ENCODE data around the gene EXD3. TPM values are rescaled to one million over a fixed set of nuclear protein-coding genes. Genes with fewer than 3 reads are reported as not detected.

EXD3 gene
- total and polyA plus RNA-seq, 9 of the 15 experiments (the other 6 are each of a cell fraction or from before 2014, with no cell fraction given) = 0.29 to 12.5 (median 3.9) TPM

DNA sequence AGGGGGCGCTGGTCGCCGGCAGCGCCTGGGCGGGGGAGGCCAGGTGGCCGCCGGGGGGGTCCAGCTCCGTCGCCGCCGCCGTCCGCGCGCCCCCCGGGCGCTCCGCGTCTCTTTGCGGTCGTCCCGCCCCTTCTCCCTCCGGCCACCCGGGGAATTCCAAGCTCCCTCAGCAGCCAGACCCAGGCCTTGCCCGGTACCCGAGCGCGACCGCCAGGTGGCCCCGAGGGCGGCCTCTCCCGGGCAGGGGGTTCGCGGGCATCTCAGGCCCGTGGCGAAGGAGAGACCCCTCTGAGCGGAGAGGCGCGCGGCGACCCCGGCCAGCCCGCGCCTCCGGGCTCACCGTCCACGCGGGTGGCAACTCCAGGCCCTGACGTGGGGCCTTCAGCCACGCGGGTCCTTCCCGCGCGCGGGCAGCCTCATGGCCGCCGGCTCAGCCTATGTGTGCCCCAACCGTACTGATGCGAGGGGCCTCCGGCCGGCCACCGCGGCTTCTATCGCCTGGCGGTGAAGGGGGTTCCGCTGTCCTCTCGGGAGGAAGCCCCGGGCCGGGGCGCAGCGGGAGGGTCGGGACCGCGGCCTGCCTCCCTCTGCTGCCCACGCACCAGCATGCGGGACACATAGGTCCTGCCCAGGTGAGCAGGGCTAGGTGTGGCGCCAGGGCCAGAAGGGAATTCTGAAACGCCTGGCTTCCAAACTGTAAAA lies 120.4 kb downstream of the EXD3 start (continued):
- TF ChIP-seq, protein P1, sequence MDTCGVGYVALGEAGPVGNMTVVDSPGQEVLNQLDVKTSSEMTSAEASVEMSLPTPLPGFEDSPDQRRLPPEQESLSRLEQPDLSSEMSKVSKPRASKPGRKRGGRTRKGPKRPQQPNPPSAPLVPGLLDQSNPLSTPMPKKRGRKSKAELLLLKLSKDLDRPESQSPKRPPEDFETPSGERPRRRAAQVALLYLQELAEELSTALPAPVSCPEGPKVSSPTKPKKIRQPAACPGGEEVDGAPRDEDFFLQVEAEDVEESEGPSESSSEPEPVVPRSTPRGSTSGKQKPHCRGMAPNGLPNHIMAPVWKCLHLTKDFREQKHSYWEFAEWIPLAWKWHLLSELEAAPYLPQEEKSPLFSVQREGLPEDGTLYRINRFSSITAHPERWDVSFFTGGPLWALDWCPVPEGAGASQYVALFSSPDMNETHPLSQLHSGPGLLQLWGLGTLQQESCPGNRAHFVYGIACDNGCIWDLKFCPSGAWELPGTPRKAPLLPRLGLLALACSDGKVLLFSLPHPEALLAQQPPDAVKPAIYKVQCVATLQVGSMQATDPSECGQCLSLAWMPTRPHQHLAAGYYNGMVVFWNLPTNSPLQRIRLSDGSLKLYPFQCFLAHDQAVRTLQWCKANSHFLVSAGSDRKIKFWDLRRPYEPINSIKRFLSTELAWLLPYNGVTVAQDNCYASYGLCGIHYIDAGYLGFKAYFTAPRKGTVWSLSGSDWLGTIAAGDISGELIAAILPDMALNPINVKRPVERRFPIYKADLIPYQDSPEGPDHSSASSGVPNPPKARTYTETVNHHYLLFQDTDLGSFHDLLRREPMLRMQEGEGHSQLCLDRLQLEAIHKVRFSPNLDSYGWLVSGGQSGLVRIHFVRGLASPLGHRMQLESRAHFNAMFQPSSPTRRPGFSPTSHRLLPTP (IDR thresholded peaks at IDR 0.05; ENCODE audit: borderline replicate concordance, extremely low read depth, insufficient read length) = no peak
- TF ChIP-seq, protein P2, sequence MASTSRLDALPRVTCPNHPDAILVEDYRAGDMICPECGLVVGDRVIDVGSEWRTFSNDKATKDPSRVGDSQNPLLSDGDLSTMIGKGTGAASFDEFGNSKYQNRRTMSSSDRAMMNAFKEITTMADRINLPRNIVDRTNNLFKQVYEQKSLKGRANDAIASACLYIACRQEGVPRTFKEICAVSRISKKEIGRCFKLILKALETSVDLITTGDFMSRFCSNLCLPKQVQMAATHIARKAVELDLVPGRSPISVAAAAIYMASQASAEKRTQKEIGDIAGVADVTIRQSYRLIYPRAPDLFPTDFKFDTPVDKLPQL (IDR thresholded peaks at IDR 0.05; ENCODE audit: extremely low read depth, insufficient read length) = no peak
- no peak for TF ChIP-seq SIN3B (IDR thresholded peaks at IDR 0.05; ENCODE audit: low read depth)
- TF ChIP-seq ZNF133 (CRISPR knock-in tag; IDR thresholded peaks at IDR 0.05) = no peak
- TF ChIP-seq, protein P3, sequence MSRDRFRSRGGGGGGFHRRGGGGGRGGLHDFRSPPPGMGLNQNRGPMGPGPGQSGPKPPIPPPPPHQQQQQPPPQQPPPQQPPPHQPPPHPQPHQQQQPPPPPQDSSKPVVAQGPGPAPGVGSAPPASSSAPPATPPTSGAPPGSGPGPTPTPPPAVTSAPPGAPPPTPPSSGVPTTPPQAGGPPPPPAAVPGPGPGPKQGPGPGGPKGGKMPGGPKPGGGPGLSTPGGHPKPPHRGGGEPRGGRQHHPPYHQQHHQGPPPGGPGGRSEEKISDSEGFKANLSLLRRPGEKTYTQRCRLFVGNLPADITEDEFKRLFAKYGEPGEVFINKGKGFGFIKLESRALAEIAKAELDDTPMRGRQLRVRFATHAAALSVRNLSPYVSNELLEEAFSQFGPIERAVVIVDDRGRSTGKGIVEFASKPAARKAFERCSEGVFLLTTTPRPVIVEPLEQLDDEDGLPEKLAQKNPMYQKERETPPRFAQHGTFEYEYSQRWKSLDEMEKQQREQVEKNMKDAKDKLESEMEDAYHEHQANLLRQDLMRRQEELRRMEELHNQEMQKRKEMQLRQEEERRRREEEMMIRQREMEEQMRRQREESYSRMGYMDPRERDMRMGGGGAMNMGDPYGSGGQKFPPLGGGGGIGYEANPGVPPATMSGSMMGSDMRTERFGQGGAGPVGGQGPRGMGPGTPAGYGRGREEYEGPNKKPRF (IDR thresholded peaks at IDR 0.05; ENCODE audit: low read depth, low read length) = no peak
- peak; percentile 29; the same call in 1 of the 2 replicates for TF ChIP-seq BHLHE40 (IDR thresholded peaks at IDR 0.05; ENCODE audit: low read length)
- TF ChIP-seq, protein P4, sequence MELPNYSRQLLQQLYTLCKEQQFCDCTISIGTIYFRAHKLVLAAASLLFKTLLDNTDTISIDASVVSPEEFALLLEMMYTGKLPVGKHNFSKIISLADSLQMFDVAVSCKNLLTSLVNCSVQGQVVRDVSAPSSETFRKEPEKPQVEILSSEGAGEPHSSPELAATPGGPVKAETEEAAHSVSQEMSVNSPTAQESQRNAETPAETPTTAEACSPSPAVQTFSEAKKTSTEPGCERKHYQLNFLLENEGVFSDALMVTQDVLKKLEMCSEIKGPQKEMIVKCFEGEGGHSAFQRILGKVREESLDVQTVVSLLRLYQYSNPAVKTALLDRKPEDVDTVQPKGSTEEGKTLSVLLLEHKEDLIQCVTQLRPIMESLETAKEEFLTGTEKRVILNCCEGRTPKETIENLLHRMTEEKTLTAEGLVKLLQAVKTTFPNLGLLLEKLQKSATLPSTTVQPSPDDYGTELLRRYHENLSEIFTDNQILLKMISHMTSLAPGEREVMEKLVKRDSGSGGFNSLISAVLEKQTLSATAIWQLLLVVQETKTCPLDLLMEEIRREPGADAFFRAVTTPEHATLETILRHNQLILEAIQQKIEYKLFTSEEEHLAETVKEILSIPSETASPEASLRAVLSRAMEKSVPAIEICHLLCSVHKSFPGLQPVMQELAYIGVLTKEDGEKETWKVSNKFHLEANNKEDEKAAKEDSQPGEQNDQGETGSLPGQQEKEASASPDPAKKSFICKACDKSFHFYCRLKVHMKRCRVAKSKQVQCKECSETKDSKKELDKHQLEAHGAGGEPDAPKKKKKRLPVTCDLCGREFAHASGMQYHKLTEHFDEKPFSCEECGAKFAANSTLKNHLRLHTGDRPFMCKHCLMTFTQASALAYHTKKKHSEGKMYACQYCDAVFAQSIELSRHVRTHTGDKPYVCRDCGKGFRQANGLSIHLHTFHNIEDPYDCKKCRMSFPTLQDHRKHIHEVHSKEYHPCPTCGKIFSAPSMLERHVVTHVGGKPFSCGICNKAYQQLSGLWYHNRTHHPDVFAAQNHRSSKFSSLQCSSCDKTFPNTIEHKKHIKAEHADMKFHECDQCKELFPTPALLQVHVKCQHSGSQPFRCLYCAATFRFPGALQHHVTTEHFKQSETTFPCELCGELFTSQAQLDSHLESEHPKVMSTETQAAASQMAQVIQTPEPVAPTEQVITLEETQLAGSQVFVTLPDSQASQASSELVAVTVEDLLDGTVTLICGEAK (IDR thresholded peaks at IDR 0.05) = 0 out of 2 replicates have a peak, but pooled peaks have one; percentile 39
- TF ChIP-seq, protein P4 (CRISPR knock-in tag; IDR thresholded peaks at IDR 0.05) = no peak
- no peak for TF ChIP-seq MAFK (IDR thresholded peaks at IDR 0.05; ENCODE audit: low read length)
- no peak for TF ChIP-seq PHTF2 (CRISPR knock-in tag; IDR thresholded peaks at IDR 0.05)
